ENCODE results near the gene HK1.

GRCh38 chr10:69416695-69417094, 138.4 kb downstream of the HK1 start, which contains the start of gene TACR2:
- TF ChIP-seq, protein P1, sequence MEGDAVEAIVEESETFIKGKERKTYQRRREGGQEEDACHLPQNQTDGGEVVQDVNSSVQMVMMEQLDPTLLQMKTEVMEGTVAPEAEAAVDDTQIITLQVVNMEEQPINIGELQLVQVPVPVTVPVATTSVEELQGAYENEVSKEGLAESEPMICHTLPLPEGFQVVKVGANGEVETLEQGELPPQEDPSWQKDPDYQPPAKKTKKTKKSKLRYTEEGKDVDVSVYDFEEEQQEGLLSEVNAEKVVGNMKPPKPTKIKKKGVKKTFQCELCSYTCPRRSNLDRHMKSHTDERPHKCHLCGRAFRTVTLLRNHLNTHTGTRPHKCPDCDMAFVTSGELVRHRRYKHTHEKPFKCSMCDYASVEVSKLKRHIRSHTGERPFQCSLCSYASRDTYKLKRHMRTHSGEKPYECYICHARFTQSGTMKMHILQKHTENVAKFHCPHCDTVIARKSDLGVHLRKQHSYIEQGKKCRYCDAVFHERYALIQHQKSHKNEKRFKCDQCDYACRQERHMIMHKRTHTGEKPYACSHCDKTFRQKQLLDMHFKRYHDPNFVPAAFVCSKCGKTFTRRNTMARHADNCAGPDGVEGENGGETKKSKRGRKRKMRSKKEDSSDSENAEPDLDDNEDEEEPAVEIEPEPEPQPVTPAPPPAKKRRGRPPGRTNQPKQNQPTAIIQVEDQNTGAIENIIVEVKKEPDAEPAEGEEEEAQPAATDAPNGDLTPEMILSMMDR (conservative IDR thresholded peaks at IDR 0.05 in 1 of 2, IDR thresholded peaks at IDR 0.05 in 1 of 2; ENCODE audit: extremely low read depth in 1 of 2, insufficient read depth in 1 of 2, low read depth in 1 of 2, low read length in 2 of 2) = no peak
- no peak for TF ChIP-seq EZH2 (IDR thresholded peaks at IDR 0.05; ENCODE audit: borderline replicate concordance, low read length)
